Neural cell (in vitro differentiated cells): Measurements from ENCODE around the gene LRP5.

Source experiments
- CTCF ChIP-seq: fragments of 450-650 bp; IDR thresholded peaks from 2 replicates; pipeline ENCODE4 v1.5.1; 2014; ENCODE audit warnings: antibody characterized with exemption, mild to moderate bottlenecking, moderate library complexity; ENCODE audit not compliant: poor library complexity, severe bottlenecking
- POLR2AphosphoS5 ChIP-seq: IDR thresholded peaks from 2 replicates; pipeline ENCODE4 v1.6.1; 2012

GRCh38 chr11:68384530-68385081 lies 72.2 kb downstream of the LRP5 start:
- TF ChIP-seq POLR2AphosphoS5 (no peak), CTCF (no peak)
